ENCODE results near the gene CCDC146. TPM values are rescaled to one million over a fixed set of nuclear protein-coding genes. Genes with fewer than 3 reads are reported as not detected.
"Not testable (repeated sequence)": the region's sequence is repeated elsewhere in the genome, so short reads cannot be mapped to it uniquely, and the experiment has no call there.

The CCDC146 gene, protein sequence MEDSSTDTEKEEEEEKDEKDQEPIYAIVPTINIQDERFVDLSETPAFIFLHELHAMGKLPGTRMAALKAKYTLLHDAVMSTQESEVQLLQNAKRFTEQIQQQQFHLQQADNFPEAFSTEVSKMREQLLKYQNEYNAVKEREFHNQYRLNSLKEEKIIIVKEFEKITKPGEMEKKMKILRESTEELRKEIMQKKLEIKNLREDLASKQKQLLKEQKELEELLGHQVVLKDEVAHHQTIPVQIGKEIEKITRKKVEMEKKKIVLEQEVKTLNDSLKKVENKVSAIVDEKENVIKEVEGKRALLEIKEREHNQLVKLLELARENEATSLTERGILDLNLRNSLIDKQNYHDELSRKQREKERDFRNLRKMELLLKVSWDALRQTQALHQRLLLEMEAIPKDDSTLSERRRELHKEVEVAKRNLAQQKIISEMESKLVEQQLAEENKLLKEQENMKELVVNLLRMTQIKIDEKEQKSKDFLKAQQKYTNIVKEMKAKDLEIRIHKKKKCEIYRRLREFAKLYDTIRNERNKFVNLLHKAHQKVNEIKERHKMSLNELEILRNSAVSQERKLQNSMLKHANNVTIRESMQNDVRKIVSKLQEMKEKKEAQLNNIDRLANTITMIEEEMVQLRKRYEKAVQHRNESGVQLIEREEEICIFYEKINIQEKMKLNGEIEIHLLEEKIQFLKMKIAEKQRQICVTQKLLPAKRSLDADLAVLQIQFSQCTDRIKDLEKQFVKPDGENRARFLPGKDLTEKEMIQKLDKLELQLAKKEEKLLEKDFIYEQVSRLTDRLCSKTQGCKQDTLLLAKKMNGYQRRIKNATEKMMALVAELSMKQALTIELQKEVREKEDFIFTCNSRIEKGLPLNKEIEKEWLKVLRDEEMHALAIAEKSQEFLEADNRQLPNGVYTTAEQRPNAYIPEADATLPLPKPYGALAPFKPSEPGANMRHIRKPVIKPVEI
- total RNA-seq = 2.1 and 2.4 TPM in 2 replicates

DNA sequence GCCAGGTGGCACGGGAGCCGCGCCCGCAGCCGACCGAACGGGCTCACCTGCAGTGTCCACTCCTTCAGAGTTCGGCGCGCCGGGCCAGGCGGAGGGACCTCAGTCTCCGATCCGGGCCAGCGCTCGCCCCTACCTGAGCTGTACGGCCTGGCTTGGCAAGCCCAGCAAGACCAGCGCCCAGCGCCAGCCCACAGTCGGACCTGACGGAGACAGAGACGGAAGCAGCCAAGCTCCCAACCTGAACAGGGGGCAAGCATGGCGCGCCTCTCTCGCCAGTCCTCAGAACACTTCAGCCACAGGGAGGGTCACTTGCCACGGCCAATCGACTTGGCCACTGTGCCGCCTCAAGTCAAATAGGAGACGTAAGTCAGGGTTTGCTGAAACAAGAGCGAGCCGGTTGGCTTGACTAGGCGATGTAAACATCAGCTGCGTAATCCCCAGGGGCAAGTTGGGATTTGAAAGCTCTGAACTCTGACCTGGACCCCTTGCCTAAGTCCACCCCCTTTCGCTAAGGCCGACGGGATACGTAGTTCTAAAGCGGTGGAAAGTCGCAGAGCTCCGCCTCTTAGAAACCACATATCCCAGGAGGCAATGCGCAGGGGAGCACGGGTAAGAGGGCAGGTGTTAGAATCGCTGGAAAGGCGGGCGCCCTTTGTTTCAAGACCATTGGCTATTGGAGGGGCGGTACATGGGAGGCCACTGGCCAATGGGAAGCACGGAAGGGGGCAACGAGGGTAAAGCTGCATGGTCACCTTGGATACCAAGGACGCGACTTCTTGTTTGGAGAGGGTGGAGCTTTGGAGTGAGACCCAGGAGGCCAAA, at the start of gene CCDC146:
Gene CCDC146 (plus strand): TSS at position 756 of the 822 bp plus-strand sequence. CDS start 45,054 bp downstream, outside the sequence.
- not testable (repeated sequence) for H3K36me3 ChIP-seq (ENCODE audit: control insufficient read depth, insufficient read depth, low read length); FAIRE-seq; H3K27me3 ChIP-seq (ENCODE audit: control insufficient read depth, insufficient read depth, low read length)
- DNase-seq (ENCODE audit: low read depth) = peak; percentile 99
- H3K4me3 ChIP-seq (ENCODE audit: low read depth, low read length) = peak within 1 kb of the TSS; percentile 66

DNA sequence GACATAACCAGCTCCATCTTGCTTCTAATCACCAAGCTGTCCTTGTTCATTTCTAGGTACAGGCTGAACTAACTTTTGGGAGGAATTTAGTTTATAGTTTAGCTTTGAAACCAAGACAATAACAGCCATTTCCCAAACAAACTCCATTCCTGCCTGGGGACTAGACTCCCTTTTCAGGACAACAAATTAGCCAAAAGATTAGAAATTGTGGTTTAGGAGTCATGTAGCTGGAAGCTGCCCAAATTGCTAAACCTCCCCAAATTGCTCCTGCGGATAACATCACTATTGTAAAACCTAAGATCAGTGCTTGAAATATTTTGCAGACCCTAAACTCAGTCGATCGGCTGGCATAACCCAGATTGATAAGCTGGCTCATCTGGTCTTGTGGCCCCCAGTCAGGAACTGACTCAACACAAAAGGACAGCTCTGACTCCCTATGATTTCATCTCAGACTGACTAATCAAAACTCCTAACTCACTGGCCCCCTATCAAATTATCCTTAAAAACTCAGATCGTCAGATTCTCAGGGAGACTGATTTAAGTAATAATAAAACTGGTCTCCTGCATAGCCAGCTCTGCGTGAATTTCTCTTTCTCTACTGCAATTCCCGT, 47.5 kb upstream of the CCDC146 start:
- not testable (repeated sequence) for FAIRE-seq; H3K4me3 ChIP-seq (ENCODE audit: low read depth, low read length); H3K27me3 ChIP-seq (ENCODE audit: control insufficient read depth, insufficient read depth, low read length); H3K36me3 ChIP-seq (ENCODE audit: control insufficient read depth, insufficient read depth, low read length)
- DNase-seq (ENCODE audit: low read depth) = peak; percentile 15

DNA sequence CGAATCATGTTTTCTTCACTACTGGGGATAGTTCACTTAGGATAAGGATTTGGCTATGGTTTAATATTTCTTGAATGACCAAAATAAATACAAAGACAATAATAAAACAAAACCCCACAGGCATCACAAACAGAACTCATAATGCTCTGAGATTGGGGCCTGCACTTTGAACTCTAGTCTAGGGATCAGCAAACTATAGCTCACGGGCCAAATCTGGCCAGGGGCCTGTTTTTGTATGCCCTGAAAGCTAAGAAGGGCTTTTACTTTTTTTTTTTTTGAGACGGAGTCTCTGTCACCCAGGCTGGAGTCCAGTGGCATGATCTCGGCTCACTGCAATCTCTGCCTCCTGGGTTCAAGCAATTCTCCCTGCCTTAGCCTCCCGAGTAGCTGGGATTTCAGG, 45.4 kb upstream of the CCDC146 start:
- not testable (repeated sequence) for FAIRE-seq; DNase-seq (ENCODE audit: low read depth); H3K36me3 ChIP-seq (ENCODE audit: control insufficient read depth, insufficient read depth, low read length); H3K4me3 ChIP-seq (ENCODE audit: low read depth, low read length); H3K27me3 ChIP-seq (ENCODE audit: control insufficient read depth, insufficient read depth, low read length)

DNA sequence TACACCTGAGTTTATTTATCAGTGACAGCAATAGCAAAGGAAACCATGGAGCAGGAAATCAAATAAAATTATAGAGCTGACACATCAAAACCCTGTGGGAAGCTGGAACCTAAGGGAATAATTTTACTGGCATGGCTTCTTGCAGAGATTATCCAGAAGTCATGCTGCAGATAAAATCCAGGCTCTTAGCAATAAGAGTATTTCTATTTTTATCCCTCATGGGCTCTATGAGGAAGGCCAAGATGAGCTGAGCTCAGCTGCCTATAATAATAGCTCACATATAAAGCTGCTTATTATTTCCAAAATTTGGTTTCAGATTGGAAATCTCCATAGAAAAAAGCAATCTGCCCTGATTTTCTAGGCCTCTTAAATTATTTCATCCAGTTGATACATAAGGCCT, 43.3 kb upstream of the CCDC146 start:
- FAIRE-seq; DNase-seq (ENCODE audit: low read depth); H3K36me3 ChIP-seq (ENCODE audit: control insufficient read depth, insufficient read depth, low read length); H3K4me3 ChIP-seq (ENCODE audit: low read depth, low read length); H3K27me3 ChIP-seq (ENCODE audit: control insufficient read depth, insufficient read depth, low read length): not testable (repeated sequence)

DNA sequence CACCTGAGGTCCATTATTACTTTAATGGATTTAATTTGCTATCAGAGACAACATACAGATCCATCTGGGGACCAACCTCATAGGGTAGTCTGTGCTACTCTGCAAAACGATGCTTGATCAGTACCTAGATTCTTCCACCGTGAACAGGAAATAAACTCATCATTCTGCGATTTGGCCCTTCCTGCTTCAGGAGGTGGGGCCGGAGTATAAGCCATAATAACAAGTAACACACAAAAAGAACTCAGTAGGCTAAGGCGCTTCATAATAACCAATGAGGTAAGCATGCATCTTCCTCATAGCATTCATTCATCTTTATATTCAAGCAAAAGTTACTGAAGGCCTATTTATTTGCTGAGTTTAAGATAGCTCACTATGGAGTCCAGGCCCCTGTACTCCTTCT, 42.8 kb upstream of the CCDC146 start:
- not testable (repeated sequence) for DNase-seq (ENCODE audit: low read depth)

DNA sequence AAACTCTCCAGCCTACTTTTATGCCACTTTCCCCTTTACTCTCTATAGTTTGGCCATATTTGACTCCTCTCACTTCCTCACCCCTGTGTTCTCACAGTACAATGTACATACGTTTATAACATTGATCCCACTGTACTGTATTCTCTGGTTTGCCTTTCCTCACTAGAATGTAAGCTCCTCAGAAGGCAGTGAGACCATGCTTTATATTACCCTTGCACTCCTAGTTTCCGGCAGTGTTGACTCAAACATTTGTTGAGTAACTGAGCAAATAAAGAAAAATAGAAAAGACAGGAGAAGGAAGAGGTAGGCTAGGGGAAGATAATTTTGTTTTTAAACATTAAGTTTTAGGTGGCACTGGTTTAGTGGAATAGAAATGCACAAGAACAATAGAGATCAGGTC, 42.2 kb upstream of the CCDC146 start:
- H3K4me3 ChIP-seq (ENCODE audit: low read depth, low read length); DNase-seq (ENCODE audit: low read depth); H3K27me3 ChIP-seq (ENCODE audit: control insufficient read depth, insufficient read depth, low read length); FAIRE-seq; H3K36me3 ChIP-seq (ENCODE audit: control insufficient read depth, insufficient read depth, low read length): not testable (repeated sequence)

More for the DNA sequence above, 42.8 kb upstream of the CCDC146 start:
- not testable (repeated sequence) for H3K36me3 ChIP-seq (ENCODE audit: control insufficient read depth, insufficient read depth, low read length); FAIRE-seq; H3K27me3 ChIP-seq (ENCODE audit: control insufficient read depth, insufficient read depth, low read length); H3K4me3 ChIP-seq (ENCODE audit: low read depth, low read length)

DNA sequence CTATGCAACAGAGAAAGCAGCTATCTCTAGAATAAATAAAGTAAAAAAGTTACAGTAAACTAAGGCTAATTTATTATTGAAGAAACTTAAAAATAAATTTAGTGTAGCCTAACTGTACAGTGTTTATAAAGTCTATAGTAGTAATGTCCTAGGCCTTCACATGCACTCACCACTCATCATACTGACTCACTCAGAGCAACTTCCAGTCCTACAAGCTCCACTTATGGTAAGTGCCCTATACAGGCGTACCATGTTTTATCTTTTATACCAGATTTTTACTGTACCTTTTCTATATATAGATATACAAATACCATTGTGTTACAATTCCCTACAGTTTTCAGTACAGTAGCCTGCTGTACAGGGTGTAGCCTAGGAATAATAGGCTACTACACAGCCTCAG, 40.2 kb upstream of the CCDC146 start:
- not testable (repeated sequence) for FAIRE-seq; H3K27me3 ChIP-seq (ENCODE audit: control insufficient read depth, insufficient read depth, low read length)
- DNase-seq (ENCODE audit: low read depth) = peak; percentile 20

DNA sequence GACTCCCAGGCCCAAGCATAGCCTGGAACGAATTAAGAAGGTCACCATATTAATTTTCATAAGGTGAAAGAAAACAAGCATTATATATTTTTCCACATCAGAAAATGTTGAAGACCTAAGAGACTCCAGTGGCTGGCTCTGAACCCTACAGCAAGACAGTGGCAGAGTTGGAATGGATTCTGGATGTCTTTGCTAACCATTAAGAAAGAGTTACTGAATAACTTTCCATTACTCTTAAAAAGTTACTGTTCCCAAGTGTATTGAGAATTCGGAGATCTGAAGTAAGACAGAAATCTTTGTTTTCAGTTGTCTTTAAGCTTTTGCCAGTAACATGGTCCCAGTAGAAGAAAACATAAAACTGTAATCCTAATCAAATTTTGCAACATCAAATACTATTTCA, 30.1 kb upstream of the CCDC146 start:
- not testable (repeated sequence) for H3K4me3 ChIP-seq (ENCODE audit: low read depth, low read length); DNase-seq (ENCODE audit: low read depth); H3K36me3 ChIP-seq (ENCODE audit: control insufficient read depth, insufficient read depth, low read length); H3K27me3 ChIP-seq (ENCODE audit: control insufficient read depth, insufficient read depth, low read length); FAIRE-seq

More for the DNA sequence above, 40.2 kb upstream of the CCDC146 start:
- not testable (repeated sequence) for H3K36me3 ChIP-seq (ENCODE audit: control insufficient read depth, insufficient read depth, low read length); H3K4me3 ChIP-seq (ENCODE audit: low read depth, low read length)

DNA sequence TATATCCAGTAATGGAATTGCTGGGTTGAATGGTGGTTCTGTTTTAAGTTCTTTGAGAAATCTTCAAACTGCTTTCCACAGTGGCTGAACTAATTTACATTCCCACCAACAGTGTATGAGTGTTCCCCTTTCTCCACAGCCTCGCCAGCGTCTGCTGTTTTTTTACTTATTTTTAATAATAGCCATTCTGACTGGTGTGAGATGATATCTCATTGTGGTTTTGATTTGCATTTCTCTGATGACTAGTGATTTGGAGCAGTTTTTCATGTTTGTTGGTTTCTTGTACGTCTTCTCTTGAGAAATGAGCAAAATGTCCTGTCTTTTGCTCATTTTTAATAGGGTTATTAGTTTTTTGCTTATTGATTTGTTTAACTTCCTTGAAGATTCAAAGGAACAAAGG, 21.9 kb upstream of the CCDC146 start:
- DNase-seq (ENCODE audit: low read depth); FAIRE-seq; H3K36me3 ChIP-seq (ENCODE audit: control insufficient read depth, insufficient read depth, low read length); H3K27me3 ChIP-seq (ENCODE audit: control insufficient read depth, insufficient read depth, low read length); H3K4me3 ChIP-seq (ENCODE audit: low read depth, low read length): not testable (repeated sequence)

DNA sequence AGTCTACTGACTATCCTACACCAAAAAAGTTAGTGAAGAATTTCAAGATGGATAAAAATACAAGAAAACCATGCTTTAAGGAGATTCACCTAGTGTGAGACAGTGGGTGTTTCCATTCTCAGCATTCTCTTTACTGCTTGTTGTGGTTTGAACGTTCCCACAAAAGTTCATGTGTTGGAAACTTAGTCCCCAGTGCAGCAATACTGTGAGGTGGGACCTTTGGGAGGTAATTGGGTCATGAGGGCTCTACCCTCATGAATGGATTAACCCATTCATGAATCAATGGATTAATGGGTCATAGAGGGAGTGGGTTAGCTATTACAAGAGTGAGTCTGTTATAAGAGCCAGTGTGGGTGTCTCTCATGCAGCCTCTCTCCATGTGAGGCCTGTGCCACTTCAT, 21.2 kb upstream of the CCDC146 start:
- not testable (repeated sequence) for FAIRE-seq; H3K36me3 ChIP-seq (ENCODE audit: control insufficient read depth, insufficient read depth, low read length); H3K27me3 ChIP-seq (ENCODE audit: control insufficient read depth, insufficient read depth, low read length); H3K4me3 ChIP-seq (ENCODE audit: low read depth, low read length); DNase-seq (ENCODE audit: low read depth)

DNA sequence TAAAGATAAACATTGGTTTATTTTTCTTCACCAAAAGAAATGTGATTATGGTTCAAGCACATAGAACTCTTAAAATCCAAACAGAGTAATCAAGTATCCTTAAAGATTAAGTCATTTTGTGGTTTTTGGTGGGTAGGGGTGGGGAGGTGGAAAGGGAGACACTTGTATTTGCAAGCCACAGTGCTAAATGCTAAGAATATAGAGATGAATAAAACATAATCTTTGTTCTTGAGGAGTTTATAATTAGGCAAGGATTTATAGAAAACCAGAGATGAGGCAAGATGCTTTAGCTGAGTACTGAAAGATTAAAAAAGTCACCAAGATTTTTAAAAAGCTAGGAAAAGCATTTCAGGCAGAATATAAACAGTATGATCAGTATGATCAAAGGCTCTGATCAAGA, 19.7 kb upstream of the CCDC146 start:
- not testable (repeated sequence) for FAIRE-seq; H3K4me3 ChIP-seq (ENCODE audit: low read depth, low read length); H3K27me3 ChIP-seq (ENCODE audit: control insufficient read depth, insufficient read depth, low read length); H3K36me3 ChIP-seq (ENCODE audit: control insufficient read depth, insufficient read depth, low read length); DNase-seq (ENCODE audit: low read depth)

DNA sequence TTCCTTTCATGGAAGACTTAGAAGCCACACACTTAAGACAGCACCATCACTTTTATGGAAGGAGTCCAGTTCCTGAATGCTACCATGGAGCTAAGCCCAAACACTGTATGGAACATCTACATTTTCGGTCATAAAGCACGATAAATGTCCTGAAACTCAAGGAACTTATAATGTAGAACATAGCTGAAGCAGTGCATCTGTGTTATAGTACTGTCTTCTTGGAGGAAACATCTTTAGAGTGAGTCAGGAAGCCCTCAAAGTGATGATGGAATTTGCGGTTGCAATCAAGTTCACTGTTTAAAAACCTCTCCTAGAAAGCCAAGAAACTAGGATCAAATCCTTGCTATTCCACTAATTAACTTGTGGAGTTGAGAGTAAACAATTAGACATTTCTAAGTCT, 16.5 kb upstream of the CCDC146 start:
- FAIRE-seq = not testable (repeated sequence)

DNA sequence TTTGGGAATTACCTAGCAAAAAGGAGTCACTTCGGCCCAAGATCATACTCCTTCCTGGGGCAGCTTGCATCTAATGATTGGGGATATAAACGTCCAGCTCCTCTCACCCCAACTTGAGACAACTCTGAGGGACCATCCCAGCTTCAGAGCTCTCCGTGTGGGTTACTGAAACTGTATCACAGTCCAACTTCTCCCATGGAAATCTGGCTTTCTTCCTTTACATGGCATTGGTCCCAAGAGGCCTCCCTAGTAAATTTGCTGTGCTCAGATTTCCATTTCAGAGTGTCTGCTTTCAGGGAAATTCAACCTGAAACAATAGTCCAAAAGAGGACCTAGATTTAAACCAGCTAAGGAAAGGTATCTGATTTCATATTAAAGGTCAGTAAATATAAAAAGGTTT, 14.8 kb upstream of the CCDC146 start:
- H3K36me3 ChIP-seq (ENCODE audit: control insufficient read depth, insufficient read depth, low read length); DNase-seq (ENCODE audit: low read depth); H3K27me3 ChIP-seq (ENCODE audit: control insufficient read depth, insufficient read depth, low read length); H3K4me3 ChIP-seq (ENCODE audit: low read depth, low read length): not testable (repeated sequence)
- peak; percentile 55 for FAIRE-seq

More for the DNA sequence above, 16.5 kb upstream of the CCDC146 start:
- H3K27me3 ChIP-seq (ENCODE audit: control insufficient read depth, insufficient read depth, low read length); H3K36me3 ChIP-seq (ENCODE audit: control insufficient read depth, insufficient read depth, low read length); H3K4me3 ChIP-seq (ENCODE audit: low read depth, low read length); DNase-seq (ENCODE audit: low read depth): not testable (repeated sequence)
